HepG2 (cell line): ENCODE measurements around the gene LIPT1. TPM values are rescaled to one million over a fixed set of nuclear protein-coding genes. Genes with fewer than 3 reads are reported as not detected.
"Not testable (repeated sequence)": the region's sequence is repeated elsewhere in the genome, so short reads cannot be mapped to it uniquely, and the experiment has no call there.

Experiments
- ATAC-seq: fragments of 200-7000 bp; cut with Tn5 transposase; 3 replicates; pipeline ENCODE4 v1.9.1; 2020; ENCODE audit warnings: mild to moderate bottlenecking, moderate library complexity
- BruUV-seq: library from RNA; stranded (reverse); fragments of 400-500 nt; replicated peaks from 2 replicates; lab custom pipeline; 2021; lab: Mats Ljungman, UMichigan
- CTCF ChIA-PET: fragments of 300-600 bp; formaldehyde crosslinking; extraction: SDS; loops from one replicate; lab custom pipeline; 2021; ENCODE audit warnings: low total read pairs, inconsistent platforms, low intra/inter-chr PET ratio; lab: Yijun Ruan, JAX
- POLR2A ChIA-PET: fragments of 350-600 bp; sonication (Branson Sonifier 250); formaldehyde crosslinking; loops from one replicate; lab custom pipeline; 2020; ENCODE audit warnings: antibody characterized with exemption, inconsistent platforms; lab: Yijun Ruan, JAX
- DNase-seq: peaks from one replicate; pipeline ENCODE4 v3.0.0-alpha.2; 2015; ENCODE audit warnings: low spot score
- FAIRE-seq: peaks from 3 replicates; lab custom pipeline; 2011; peaks lifted over from hg19 to GRCh38; lab: Jason Lieb, UNC
- H2AFZ ChIP-seq: one replicate; pipeline ENCODE4 v1.6.1; 2011; ENCODE audit warnings: low read length, inconsistent platforms
- H3K27ac ChIP-seq: fragments of 300-600 bp; 3 replicates; pipeline ENCODE4 v1.8.0; 2011; ENCODE audit warnings: mixed run types, mild to moderate bottlenecking, mixed read lengths, low read length, inconsistent platforms; ENCODE audit not compliant: insufficient read depth; ENCODE audit errors: extremely low read length
- H3K27me3 ChIP-seq, 2 experiments: fragments of 200-600 bp in 1 of 2; 2 replicates in 1 of 2; 3 replicates in 1 of 2; pipeline versions ENCODE4 v1.6.0 to v1.8.0; 2011; ENCODE audit warnings: low read length in 2 of 2, mild to moderate bottlenecking in 2 of 2, moderate library complexity in 2 of 2, inconsistent platforms in 1 of 2; ENCODE audit not compliant: insufficient read depth in 2 of 2, control insufficient read depth in 1 of 2
- H3K36me3 ChIP-seq, 2 experiments: fragments of 200-600 bp in 1 of 2; replicated peaks in 1 of 2; 2 replicates in 1 of 2; 3 replicates in 1 of 2; pipeline versions ENCODE4 v1.5.1 to v1.8.0; 2011; ENCODE audit warnings: low read length in 2 of 2, inconsistent platforms in 1 of 2; ENCODE audit not compliant: insufficient read depth in 2 of 2, control insufficient read depth in 1 of 2
- H3K4me1 ChIP-seq: 2 replicates; pipeline ENCODE4 v1.5.1; 2012; ENCODE audit warnings: low read length, inconsistent platforms; ENCODE audit not compliant: insufficient read depth
- H3K4me2 ChIP-seq: 2 replicates; pipeline ENCODE4 v1.6.0; 2011; ENCODE audit warnings: low read depth, low read length, inconsistent platforms
- H3K4me3 ChIP-seq, 3 experiments: fragments of 200-600 bp in 1 of 3; sonication (generic), shearing (Covaris generic) in 1 of 3; replicated peaks in 1 of 3; 2 replicates each; pipeline ENCODE4 v1.5.1; 2011 to 2016; ENCODE audit warnings: low read length in 3 of 3, inconsistent platforms in 2 of 3, low read depth in 2 of 3, mild to moderate bottlenecking in 2 of 3, control low read depth in 1 of 3, mixed read lengths in 1 of 3; ENCODE audit not compliant: insufficient read depth in 1 of 3
- H3K79me2 ChIP-seq: one replicate; pipeline ENCODE4 v1.6.1; 2011; ENCODE audit warnings: low read length, inconsistent platforms; ENCODE audit not compliant: insufficient read depth
- H3K9ac ChIP-seq: 2 replicates; pipeline ENCODE4 v1.6.0; 2011; ENCODE audit warnings: mild to moderate bottlenecking, low read depth, low read length, inconsistent platforms; ENCODE audit not compliant: insufficient read depth
- H3K9me3 ChIP-seq: 2 replicates; pipeline ENCODE4 v1.5.1; 2012; ENCODE audit warnings: mild to moderate bottlenecking, low read length
- H4K20me1 ChIP-seq: 2 replicates; pipeline ENCODE4 v1.6.0; 2011; ENCODE audit warnings: inconsistent platforms, mild to moderate bottlenecking, low read length, moderate library complexity; ENCODE audit not compliant: insufficient read depth
- ATF7 ChIP-seq, 2 experiments: fragments of 450-650 bp in 1 of 2; sonication (generic) in 1 of 2; formaldehyde crosslinking in 1 of 2; IDR thresholded peaks; 2 replicates each; pipeline versions ENCODE4 v1.4.0 to v1.6.1; 2016 to 2020; ENCODE audit warnings: antibody characterized with exemption in 1 of 2, mild to moderate bottlenecking in 1 of 2, missing genetic modification reagents in 1 of 2
- SAFB2 ChIP-seq: sonication (generic); formaldehyde crosslinking; IDR thresholded peaks from 2 replicates; pipeline ENCODE4 v1.5.1; 2020; ENCODE audit warnings: missing genetic modification reagents, low read depth, mild to moderate bottlenecking, borderline replicate concordance
- WGBS: methylation state at CpG from one replicate; pipeline ENCODE4 v1.1.6; 2017; ENCODE audit warnings: low lambda C conversion rate; 5-methylcytosine and 5-hydroxymethylcytosine counted together
- in situ Hi-C: cut with HindIII; loops from 2 replicates; pipeline ENCODE4 v1.10.0; 2017; ENCODE audit warnings: low pct_unique_long_range_greater_than_20kb; ENCODE audit not compliant: extremely low pct_ligation_motif_present
- intact Hi-C: fragments of 100-400 bp; cut with micrococcal nuclease; formaldehyde crosslinking; loops from one replicate; pipeline ENCODE4 v1.10.0; 2022; ENCODE audit not compliant: unreplicated experiment
- polyA plus RNA-seq, 8 experiments: library from polyadenylated mRNA; depleted of rRNA in 3 of 8; stranded (reverse) in 7 of 8; unstranded in 1 of 8; fragments of >200 nt; fragmentation: Illumina TruSeq in 4 of 8; extraction: Trizol in 4 of 8; gene quantifications; 2 replicates each; pipeline versions ENCODE4 v1.2.1 to v1.2.3, GENCODE V29; 2011 to 2016; ENCODE audit warnings: low read depth in 4 of 8, missing spikeins in 1 of 8, mixed read lengths in 1 of 8; ENCODE audit not compliant: insufficient read depth in 1 of 8
- total RNA-seq, 5 experiments: library from RNA; depleted of rRNA; stranded (reverse); fragments of >200 nt; fragmentation: Illumina TruSeq; extraction: Trizol; gene quantifications; 2 replicates each; pipeline ENCODE4 v1.2.3, GENCODE V29; 2016; ENCODE audit warnings: low read depth in 1 of 5
- TF ChIP-seq, protein P1 (sequence below): sonication (generic); formaldehyde crosslinking; IDR thresholded peaks from one replicate; pipeline ENCODE4 v1.5.1; 2020; ENCODE audit warnings: mild to moderate bottlenecking, missing genetic modification reagents; ENCODE audit errors: not compliant biosample characterization

The LIPT1 gene
- total and polyA plus RNA-seq, 2 of the 13 experiments (the other 11 are each of a cell fraction or from before 2014, with no cell fraction given): 8.0 to 9.6 TPM

DNA sequence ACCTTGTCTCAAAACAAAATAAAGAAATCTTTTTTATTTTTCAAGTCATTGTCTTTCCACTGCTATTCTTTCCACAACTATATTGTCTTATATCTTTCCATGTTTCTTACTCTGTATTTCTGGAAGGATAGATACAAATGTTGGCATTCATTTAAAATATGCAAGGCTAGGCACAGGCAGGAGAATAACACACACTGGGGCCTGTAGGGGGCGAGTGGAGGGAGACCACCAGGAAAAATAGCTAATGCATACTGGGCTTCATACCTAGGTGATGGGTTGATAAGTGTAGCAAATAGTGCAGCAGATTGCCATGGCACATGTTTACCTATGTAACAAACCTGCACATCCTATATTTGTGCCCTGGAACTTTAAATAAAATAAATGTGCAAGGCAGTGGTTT, 35.8 kb downstream of the LIPT1 start (continued):
- TF ChIP-seq, protein P1, sequence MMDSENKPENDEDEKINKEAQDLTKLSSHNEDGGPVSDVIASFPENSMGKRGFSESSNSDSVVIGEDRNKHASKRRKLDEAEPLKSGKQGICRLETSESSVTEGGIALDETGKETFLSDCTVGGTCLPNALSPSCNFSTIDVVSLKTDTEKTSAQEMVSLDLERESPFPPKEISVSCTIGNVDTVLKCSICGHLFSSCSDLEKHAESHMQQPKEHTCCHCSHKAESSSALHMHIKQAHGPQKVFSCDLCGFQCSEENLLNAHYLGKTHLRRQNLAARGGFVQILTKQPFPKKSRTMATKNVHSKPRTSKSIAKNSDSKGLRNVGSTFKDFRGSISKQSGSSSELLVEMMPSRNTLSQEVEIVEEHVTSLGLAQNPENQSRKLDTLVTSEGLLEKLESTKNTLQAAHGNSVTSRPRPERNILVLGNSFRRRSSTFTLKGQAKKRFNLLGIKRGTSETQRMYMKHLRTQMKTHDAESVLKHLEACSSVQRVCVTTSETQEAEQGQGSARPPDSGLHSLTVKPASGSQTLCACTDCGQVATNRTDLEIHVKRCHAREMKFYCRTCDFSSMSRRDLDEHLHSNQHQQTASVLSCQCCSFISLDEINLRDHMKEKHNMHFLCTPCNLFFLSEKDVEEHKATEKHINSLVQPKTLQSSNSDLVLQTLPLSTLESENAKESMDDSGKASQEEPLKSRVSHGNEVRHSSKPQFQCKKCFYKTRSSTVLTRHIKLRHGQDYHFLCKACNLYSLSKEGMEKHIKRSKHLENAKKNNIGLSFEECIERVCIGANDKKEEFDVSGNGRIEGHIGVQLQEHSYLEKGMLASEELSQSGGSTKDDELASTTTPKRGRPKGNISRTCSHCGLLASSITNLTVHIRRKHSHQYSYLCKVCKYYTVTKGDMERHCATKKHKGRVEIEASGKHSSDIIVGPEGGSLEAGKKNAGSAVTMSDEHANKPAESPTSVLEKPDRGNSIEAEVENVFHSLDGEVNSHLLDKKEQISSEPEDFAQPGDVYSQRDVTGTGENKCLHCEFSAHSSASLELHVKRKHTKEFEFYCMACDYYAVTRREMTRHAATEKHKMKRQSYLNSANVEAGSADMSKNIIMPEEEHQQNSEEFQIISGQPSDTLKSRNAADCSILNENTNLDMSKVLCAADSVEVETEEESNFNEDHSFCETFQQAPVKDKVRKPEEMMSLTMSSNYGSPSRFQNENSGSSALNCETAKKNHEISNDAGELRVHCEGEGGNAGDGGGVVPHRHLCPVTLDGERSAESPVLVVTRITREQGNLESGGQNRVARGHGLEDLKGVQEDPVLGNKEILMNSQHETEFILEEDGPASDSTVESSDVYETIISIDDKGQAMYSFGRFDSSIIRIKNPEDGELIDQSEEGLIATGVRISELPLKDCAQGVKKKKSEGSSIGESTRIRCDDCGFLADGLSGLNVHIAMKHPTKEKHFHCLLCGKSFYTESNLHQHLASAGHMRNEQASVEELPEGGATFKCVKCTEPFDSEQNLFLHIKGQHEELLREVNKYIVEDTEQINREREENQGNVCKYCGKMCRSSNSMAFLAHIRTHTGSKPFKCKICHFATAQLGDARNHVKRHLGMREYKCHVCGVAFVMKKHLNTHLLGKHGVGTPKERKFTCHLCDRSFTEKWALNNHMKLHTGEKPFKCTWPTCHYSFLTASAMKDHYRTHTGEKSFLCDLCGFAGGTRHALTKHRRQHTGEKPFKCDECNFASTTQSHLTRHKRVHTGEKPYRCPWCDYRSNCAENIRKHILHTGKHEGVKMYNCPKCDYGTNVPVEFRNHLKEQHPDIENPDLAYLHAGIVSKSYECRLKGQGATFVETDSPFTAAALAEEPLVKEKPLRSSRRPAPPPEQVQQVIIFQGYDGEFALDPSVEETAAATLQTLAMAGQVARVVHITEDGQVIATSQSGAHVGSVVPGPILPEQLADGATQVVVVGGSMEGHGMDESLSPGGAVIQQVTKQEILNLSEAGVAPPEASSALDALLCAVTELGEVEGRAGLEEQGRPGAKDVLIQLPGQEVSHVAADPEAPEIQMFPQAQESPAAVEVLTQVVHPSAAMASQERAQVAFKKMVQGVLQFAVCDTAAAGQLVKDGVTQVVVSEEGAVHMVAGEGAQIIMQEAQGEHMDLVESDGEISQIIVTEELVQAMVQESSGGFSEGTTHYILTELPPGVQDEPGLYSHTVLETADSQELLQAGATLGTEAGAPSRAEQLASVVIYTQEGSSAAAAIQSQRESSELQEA (CRISPR knock-in tag): no peak
- no peak for TF ChIP-seq SAFB2 (CRISPR knock-in tag)
- TF ChIP-seq, all 625 proteins: peak for 2

DNA sequence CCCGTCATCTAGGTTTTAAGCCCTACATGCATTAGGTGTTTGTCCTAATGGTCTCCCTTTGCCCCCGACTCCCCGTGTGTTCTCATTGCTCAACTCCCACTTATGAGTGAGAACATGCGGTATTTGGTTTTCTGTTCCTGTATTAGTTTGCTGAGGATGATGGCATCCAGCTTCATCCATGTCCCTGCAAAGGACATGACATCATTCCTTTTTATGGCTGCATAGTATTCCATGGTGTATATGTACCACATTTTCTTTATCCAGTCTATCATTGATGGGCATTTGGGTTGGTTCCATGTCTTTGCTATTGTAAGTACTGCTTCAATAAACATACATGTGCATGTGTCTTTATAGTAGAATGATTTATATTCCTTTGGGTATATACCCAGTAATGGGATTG, 37.6 kb downstream of the LIPT1 start:
- H4K20me1 ChIP-seq; H3K9me3 ChIP-seq; H3K4me1 ChIP-seq; H3K27me3 ChIP-seq; H3K27ac ChIP-seq; DNase-seq; CTCF ChIA-PET; BruUV-seq; POLR2A ChIA-PET; in situ Hi-C loops; H3K4me2 ChIP-seq; FAIRE-seq; ATAC-seq; H3K9ac ChIP-seq; H3K79me2 ChIP-seq; intact Hi-C loops; H3K4me3 ChIP-seq; H2AFZ ChIP-seq; TF ChIP-seq ATF7 (CRISPR knock-in tag; IDR thresholded peaks at IDR 0.05): not testable (repeated sequence)
- peaks cover 13 to 63% of the 10 kb centered on the region in 2 experiments for H3K36me3 ChIP-seq
- WGBS: over 99% methylated on average over 4 of the region's 4 CpGs
- TF ChIP-seq ATF7 (IDR thresholded peaks at IDR 0.05): peak; percentile 81
